ENCODE measurements around the gene RTL3.

RTL3 gene

GRCh38 chrX:78658845-78659744 is at the start of gene RTL3:
RTL3 (minus strand) TSS chrX:78659328; CDS start chrX:78658420, 908 bp downstream.
- TF ChIP-seq CTCF (IDR thresholded peaks at IDR 0.05; ENCODE audit: insufficient read depth, low read length, poor library complexity, severe bottlenecking): no peak
- no peaks in the 10 kb centered on the region for H3K36me3 ChIP-seq (ENCODE audit: control insufficient read depth, insufficient read depth, low read length)
- no peaks in the 10 kb centered on the region for H3K27me3 ChIP-seq (replicated peaks; ENCODE audit: control insufficient read depth, insufficient read depth, low read length)
- DNase-seq (ENCODE audit: extremely low read depth, insufficient read length): no peak
- H3K4me3 ChIP-seq (replicated peaks; ENCODE audit: low read depth, low read length): no peak within 1 kb of the TSS

- H3K27me3 ChIP-seq (replicated peaks; ENCODE audit: control insufficient read depth, insufficient read depth, low read length): no peaks in the 10 kb centered on the region
- no peak for DNase-seq (ENCODE audit: extremely low read depth, insufficient read length)
- TF ChIP-seq CTCF (IDR thresholded peaks at IDR 0.05; ENCODE audit: insufficient read depth, low read length, poor library complexity, severe bottlenecking): no peak
- no peaks in the 10 kb centered on the region for H3K36me3 ChIP-seq (ENCODE audit: control insufficient read depth, insufficient read depth, low read length)
- H3K4me3 ChIP-seq (replicated peaks; ENCODE audit: low read depth, low read length): no peak overlapping the region
These were observed 49.7 kb upstream of the RTL3 start for GRCh38 chrX:78708816-78709215.

GRCh38 chrX:78708262-78708661 is 49.1 kb upstream of the RTL3 start:
- TF ChIP-seq CTCF (IDR thresholded peaks at IDR 0.05; ENCODE audit: insufficient read depth, low read length, poor library complexity, severe bottlenecking): peak; percentile 45
- H3K4me3 ChIP-seq (replicated peaks; ENCODE audit: low read depth, low read length): no peak overlapping the region
- H3K27me3 ChIP-seq (replicated peaks; ENCODE audit: control insufficient read depth, insufficient read depth, low read length): no peaks in the 10 kb centered on the region
- no peaks in the 10 kb centered on the region for H3K36me3 ChIP-seq (ENCODE audit: control insufficient read depth, insufficient read depth, low read length)
- DNase-seq (ENCODE audit: extremely low read depth, insufficient read length): no peak

GRCh38 chrX:78706071-78706470 is 46.9 kb upstream of the RTL3 start:
- H3K27me3 ChIP-seq (replicated peaks; ENCODE audit: control insufficient read depth, insufficient read depth, low read length): no peaks in the 10 kb centered on the region
- H3K36me3 ChIP-seq (ENCODE audit: control insufficient read depth, insufficient read depth, low read length): no peaks in the 10 kb centered on the region
- no peak overlapping the region for H3K4me3 ChIP-seq (replicated peaks; ENCODE audit: low read depth, low read length)
- DNase-seq (ENCODE audit: extremely low read depth, insufficient read length): no peak
- TF ChIP-seq CTCF (IDR thresholded peaks at IDR 0.05; ENCODE audit: insufficient read depth, low read length, poor library complexity, severe bottlenecking): no peak

- Histone ChIP-seq H3K36me3 (ENCODE audit: control insufficient read depth, insufficient read depth, low read length) (no peaks in the 10 kb centered on the region), H3K4me3 (replicated peaks; ENCODE audit: low read depth, low read length) (no peak overlapping the region), H3K27me3 (replicated peaks; ENCODE audit: control insufficient read depth, insufficient read depth, low read length) (no peaks in the 10 kb centered on the region)
- no peak for DNase-seq (ENCODE audit: extremely low read depth, insufficient read length)
- no peak for TF ChIP-seq CTCF (IDR thresholded peaks at IDR 0.05; ENCODE audit: insufficient read depth, low read length, poor library complexity, severe bottlenecking)
These were observed 34.4 kb upstream of the RTL3 start for GRCh38 chrX:78693536-78693935.
